Spleen (tissue), 7 donors: ENCODE measurements around the gene WSCD1.

Source experiments
- POLR2A ChIP-seq, 3 donors: fragments of 450-650 bp; IDR thresholded peaks; one replicate each; pipeline ENCODE4 v1.5.1; 2017; ENCODE audit warnings: antibody characterized with exemption in 3 of 3, mild to moderate bottlenecking in 1 of 3
- TF ChIP-seq, protein P1 (sequence below), 11 experiments: fragments of 200-600 bp in 7 of 11; fragments of 450-650 bp in 4 of 11; sonication (generic) in 4 of 11; IDR thresholded peaks in 8 of 11; conservative IDR thresholded peaks in 3 of 11; 1 replicate in 7 of 11; 2 replicates in 4 of 11; pipeline versions ENCODE4 v1.4.0 to v1.8.0; 2016 to 2021; ENCODE audit warnings: antibody characterized with exemption in 11 of 11, inconsistent platforms in 4 of 11, mild to moderate bottlenecking in 1 of 11
- donor health status: DM: no; HTN: no; CAD: no; lungs with moderate emphysema.
- donor health status: DM: no; HTN: no; CAD: no.
- donor health status: DM: no; HTN: no; CAD: no.

DNA sequence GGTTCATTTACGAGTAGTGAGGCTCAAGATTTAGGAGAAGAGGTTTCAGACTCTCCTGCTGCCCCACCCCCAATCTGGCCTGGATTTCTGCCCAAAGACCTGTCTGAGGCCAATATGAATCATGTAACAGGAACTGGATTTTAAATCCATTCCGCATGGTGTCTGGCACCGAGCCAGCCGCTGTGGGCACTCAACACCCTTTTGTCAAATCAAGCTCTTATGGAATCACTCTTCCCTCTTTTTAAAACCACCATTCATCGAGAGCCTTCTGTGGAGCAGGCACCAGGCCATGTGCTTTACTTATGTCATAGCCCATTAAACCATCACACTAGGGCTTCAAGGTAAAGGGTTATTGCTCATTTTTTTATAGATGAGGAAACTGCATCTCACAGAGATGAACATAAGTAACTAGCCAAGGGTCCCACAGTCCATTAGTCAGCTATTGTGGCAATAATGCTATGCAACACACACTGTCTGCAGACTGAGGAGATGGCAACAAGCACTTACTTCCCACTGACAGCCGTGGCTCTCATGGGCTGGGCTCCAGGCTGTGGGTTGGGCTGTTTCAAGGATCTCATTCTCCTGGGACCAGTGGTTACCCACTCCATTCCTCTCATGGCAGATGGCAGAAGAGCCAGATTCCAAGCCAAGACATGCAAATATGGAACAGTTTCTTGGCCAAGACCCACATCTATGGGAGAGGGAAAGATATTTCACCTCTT is 93.6 kb downstream of the WSCD1 start:
- TF ChIP-seq, protein P1, sequence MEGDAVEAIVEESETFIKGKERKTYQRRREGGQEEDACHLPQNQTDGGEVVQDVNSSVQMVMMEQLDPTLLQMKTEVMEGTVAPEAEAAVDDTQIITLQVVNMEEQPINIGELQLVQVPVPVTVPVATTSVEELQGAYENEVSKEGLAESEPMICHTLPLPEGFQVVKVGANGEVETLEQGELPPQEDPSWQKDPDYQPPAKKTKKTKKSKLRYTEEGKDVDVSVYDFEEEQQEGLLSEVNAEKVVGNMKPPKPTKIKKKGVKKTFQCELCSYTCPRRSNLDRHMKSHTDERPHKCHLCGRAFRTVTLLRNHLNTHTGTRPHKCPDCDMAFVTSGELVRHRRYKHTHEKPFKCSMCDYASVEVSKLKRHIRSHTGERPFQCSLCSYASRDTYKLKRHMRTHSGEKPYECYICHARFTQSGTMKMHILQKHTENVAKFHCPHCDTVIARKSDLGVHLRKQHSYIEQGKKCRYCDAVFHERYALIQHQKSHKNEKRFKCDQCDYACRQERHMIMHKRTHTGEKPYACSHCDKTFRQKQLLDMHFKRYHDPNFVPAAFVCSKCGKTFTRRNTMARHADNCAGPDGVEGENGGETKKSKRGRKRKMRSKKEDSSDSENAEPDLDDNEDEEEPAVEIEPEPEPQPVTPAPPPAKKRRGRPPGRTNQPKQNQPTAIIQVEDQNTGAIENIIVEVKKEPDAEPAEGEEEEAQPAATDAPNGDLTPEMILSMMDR (IDR thresholded peaks at IDR 0.05 in 8 of 11, conservative IDR thresholded peaks at IDR 0.05 in 3 of 11): no peak
- TF ChIP-seq POLR2A (IDR thresholded peaks at IDR 0.05): no peak
